Neural progenitor cell (in vitro differentiated cells): ENCODE measurements around the gene WDR64.

Experiments used
- EZH2 ChIP-seq: fragments of 200-600 bp; sonication (generic); IDR thresholded peaks from 2 replicates; pipeline ENCODE4 v1.6.1; 2017; ENCODE audit warnings: antibody characterized with exemption, mild to moderate bottlenecking, moderate library complexity
- EZH2phosphoT487 ChIP-seq: fragments of 200-600 bp; sonication (generic); IDR thresholded peaks from 2 replicates; pipeline ENCODE4 v1.6.1; 2017; ENCODE audit warnings: antibody characterized with exemption
- TF ChIP-seq, protein P1 (sequence below): fragments of 200-600 bp; sonication (generic); IDR thresholded peaks from 2 replicates; pipeline ENCODE4 v1.5.1; 2017; ENCODE audit warnings: antibody characterized with exemption, mild to moderate bottlenecking

DNA sequence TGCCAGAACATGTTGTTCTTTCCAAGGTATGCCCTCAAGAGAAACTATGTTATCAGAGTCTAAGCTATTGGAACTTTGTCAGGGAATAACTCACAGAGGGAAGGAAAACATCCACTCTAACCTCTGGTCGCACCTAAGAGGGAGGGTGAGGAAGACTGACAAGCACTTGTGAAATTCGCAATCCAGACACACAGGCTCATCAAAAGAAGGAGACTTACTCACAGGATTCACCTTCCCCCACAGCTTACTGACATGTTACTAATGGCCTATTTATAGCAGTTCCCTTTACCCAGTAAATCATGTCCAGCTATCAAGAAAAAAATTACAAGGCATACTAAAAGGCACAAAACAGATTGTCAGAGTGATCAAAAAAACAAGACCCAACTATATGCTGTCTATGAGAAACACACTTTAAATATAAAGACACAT, 36.9 kb downstream of the WDR64 start:
- TF ChIP-seq, protein P1, sequence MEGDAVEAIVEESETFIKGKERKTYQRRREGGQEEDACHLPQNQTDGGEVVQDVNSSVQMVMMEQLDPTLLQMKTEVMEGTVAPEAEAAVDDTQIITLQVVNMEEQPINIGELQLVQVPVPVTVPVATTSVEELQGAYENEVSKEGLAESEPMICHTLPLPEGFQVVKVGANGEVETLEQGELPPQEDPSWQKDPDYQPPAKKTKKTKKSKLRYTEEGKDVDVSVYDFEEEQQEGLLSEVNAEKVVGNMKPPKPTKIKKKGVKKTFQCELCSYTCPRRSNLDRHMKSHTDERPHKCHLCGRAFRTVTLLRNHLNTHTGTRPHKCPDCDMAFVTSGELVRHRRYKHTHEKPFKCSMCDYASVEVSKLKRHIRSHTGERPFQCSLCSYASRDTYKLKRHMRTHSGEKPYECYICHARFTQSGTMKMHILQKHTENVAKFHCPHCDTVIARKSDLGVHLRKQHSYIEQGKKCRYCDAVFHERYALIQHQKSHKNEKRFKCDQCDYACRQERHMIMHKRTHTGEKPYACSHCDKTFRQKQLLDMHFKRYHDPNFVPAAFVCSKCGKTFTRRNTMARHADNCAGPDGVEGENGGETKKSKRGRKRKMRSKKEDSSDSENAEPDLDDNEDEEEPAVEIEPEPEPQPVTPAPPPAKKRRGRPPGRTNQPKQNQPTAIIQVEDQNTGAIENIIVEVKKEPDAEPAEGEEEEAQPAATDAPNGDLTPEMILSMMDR = no peak
- TF ChIP-seq EZH2 (no peak), EZH2phosphoT487 (no peak)
